Psoas muscle (tissue), 8 donors: ENCODE results near the gene AFF3. TPM values are rescaled to one million over a fixed set of nuclear protein-coding genes. Genes with fewer than 3 reads are reported as not detected.

Experiments
- ATAC-seq, 4 donors: fragments of 200-7000 bp; cut with Tn5 transposase; one replicate each; pipeline ENCODE4 v1.9.1; 2020; ENCODE audit warnings: moderate library complexity in 3 of 4, mild to moderate bottlenecking in 2 of 4
- DNase-seq, 2 donors: peaks; one replicate each; pipeline ENCODE4 v3.0.0-alpha.2; 2020
- H3K27ac ChIP-seq: fragments of 200-600 bp; one replicate; pipeline ENCODE4 v1.8.0; 2022
- H3K27me3 ChIP-seq, 3 donors: fragments of 200-600 bp in 1 of 3; one replicate each; pipeline versions ENCODE4 v1.6.1 to v1.8.0; 2013 to 2022; ENCODE audit warnings: low read length in 2 of 3, mild to moderate bottlenecking in 2 of 3, moderate library complexity in 1 of 3; ENCODE audit not compliant: insufficient read depth in 3 of 3
- H3K36me3 ChIP-seq, 2 donors: fragments of 200-600 bp in 1 of 2; one replicate each; pipeline versions ENCODE4 v1.6.1 to v1.8.0; 2013 to 2022; ENCODE audit warnings: low read depth in 1 of 2, mild to moderate bottlenecking in 1 of 2, moderate library complexity in 1 of 2; ENCODE audit not compliant: insufficient read depth in 1 of 2
- H3K4me1 ChIP-seq: fragments of 200-600 bp; one replicate; pipeline ENCODE4 v1.8.0; 2022
- H3K4me3 ChIP-seq: fragments of 200-600 bp; one replicate; pipeline ENCODE4 v1.8.0; 2022; ENCODE audit warnings: mild to moderate bottlenecking
- H3K9me3 ChIP-seq: fragments of 200-600 bp; one replicate; pipeline ENCODE4 v1.8.0; 2022
- WGBS, 3 donors: extraction: QIAGEN DNeasy Blood & Tissue Kit; methylation state at CpG; one replicate each; pipeline versions ENCODE4 v1.1.6 to v1.1.7; 2013; 5-methylcytosine and 5-hydroxymethylcytosine counted together
- intact Hi-C, 2 donors: fragments of 100-400 bp; cut with DNase I; formaldehyde crosslinking; loops; one replicate each; pipeline versions ENCODE4 v1.11.0 to v1.14.2; 2022
- polyA plus RNA-seq, 3 donors: library from polyadenylated mRNA; stranded (reverse); fragments of 200-250 nt; gene quantifications; one replicate each; pipeline ENCODE4 v1.2.3, GENCODE V29; 2013
- total RNA-seq, 4 donors: library from RNA; stranded (reverse); fragmentation: NEBNext Ultra II Directional in 2 of 4; extraction: Animal tissue kit (Norgen Biotek cat#: 25700) in 2 of 4; gene quantifications; one replicate each; pipeline versions ENCODE4 v1.2.1 to v1.2.4, GENCODE V29; 2021 to 2023
- TF ChIP-seq, protein P1 (sequence below): fragments of 200-600 bp; IDR thresholded peaks from one replicate; pipeline ENCODE4 v1.8.0; 2022; ENCODE audit warnings: antibody characterized with exemption
- donor health status: healthy with polysubstance abuse.
- donor health status: DM: no; HTN: no; CAD: no; lungs with moderate emphysema.
- donor health status: Bipolar disorder and iron deficiency.
- donor health status: healthy.
- donor health status: DM: yes; HTN: yes; CAD: no.
- donor health status: DM: no; HTN: no; CAD: no.
- donor health status: DM: no; HTN: no; CAD: no.
- donor health status: DM: yes; HTN: yes; CAD: no.

The AFF3 gene
- total and polyA plus RNA-seq, 7 donors, result 0.08 to 2.9 (median 0.44) TPM

DNA sequence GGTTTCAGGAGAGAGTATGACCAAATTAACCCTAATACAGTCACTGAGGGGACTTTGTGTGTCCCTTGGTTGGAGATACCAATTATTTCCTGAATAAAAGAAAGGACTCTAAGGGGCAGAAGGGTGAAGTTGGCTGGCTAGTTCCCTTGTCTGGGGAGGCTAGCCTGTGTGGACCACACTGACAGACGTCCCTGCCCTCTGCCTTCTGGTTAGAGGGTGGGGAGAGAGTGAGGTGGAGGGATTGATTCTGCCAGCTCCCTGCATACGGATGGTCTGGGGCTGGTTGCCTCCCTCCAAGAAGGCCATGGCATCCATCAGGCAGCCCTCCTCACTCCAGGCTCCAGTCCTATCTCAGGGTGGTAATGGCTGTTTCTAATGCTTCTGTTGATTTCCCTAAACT, 37.4 kb upstream of the AFF3 start:
- intact Hi-C loops, result loop anchor here in 1 of 2 donors (5.0 kb wide), 1 partner anchor 57 kb away; no protein-coding TSS in a partner anchor
- Histone ChIP-seq H3K4me1 (no peaks in the 10 kb centered on the region), H3K27me3 (no peaks in the 10 kb centered on the region), H3K4me3 (no peak overlapping the region), H3K27ac (no peak overlapping the region), H3K36me3 (no peaks in the 10 kb centered on the region), H3K9me3 (no peaks in the 10 kb centered on the region)
- DNase-seq, result no peak
- TF ChIP-seq, protein P1, sequence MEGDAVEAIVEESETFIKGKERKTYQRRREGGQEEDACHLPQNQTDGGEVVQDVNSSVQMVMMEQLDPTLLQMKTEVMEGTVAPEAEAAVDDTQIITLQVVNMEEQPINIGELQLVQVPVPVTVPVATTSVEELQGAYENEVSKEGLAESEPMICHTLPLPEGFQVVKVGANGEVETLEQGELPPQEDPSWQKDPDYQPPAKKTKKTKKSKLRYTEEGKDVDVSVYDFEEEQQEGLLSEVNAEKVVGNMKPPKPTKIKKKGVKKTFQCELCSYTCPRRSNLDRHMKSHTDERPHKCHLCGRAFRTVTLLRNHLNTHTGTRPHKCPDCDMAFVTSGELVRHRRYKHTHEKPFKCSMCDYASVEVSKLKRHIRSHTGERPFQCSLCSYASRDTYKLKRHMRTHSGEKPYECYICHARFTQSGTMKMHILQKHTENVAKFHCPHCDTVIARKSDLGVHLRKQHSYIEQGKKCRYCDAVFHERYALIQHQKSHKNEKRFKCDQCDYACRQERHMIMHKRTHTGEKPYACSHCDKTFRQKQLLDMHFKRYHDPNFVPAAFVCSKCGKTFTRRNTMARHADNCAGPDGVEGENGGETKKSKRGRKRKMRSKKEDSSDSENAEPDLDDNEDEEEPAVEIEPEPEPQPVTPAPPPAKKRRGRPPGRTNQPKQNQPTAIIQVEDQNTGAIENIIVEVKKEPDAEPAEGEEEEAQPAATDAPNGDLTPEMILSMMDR, result no peak
- no peak for ATAC-seq
- 70 to 77% (median 74%) methylated on average over 2 of the region's 2 CpGs for WGBS, 3 donors

GRCh38 chr2:100178864-100179263, 36.5 kb upstream of the AFF3 start:
- Histone ChIP-seq H3K27ac (no peak overlapping the region), H3K27me3 (no peaks in the 10 kb centered on the region), H3K4me3 (no peak overlapping the region), H3K36me3 (no peaks in the 10 kb centered on the region), H3K4me1 (no peaks in the 10 kb centered on the region), H3K9me3 (no peaks in the 10 kb centered on the region)
- 84 to 86% (median 85%) methylated on average over 3 of the region's 3 CpGs for WGBS, 3 donors
- no peak for DNase-seq
- TF ChIP-seq, protein P1, result no peak
- no peak for ATAC-seq
- intact Hi-C loops, result no loop called here

DNA sequence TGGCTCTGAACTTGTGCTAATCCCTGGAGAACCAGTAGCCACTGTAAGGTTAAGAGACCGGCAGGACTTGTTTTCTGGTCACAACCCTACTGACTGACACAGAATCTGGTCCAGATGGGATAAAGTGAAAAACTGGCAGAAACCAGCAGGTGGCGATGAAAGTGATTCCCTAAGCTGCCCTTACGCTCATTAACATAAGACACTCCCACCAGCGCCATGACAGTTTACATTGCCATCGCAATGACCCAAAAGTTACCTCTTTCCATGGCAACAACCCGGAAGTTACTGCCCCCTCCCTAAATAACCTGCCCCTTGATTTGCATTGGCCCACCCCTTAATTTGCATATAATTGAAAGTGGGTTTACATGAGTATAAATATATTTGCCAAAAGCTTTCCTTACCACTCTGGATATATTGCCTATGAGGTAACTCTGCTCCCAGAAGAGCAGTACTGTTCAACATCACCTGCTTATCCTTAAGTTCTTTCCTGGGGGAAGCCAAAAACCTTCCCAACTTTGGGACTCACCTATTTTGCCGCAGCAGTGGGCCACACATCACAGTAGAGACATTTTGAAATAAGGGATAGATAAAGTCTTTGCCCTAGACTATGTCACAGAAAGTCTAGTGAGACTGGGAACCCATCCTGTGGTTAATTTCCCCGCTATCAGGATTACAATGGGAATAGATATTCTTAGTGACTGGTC, 35.8 kb upstream of the AFF3 start:
- ATAC-seq, result peak in 3 of 4 donors; percentile 10 to 54 (median 21)
- intact Hi-C loops, result no loop called here
- no peak for DNase-seq

DNA sequence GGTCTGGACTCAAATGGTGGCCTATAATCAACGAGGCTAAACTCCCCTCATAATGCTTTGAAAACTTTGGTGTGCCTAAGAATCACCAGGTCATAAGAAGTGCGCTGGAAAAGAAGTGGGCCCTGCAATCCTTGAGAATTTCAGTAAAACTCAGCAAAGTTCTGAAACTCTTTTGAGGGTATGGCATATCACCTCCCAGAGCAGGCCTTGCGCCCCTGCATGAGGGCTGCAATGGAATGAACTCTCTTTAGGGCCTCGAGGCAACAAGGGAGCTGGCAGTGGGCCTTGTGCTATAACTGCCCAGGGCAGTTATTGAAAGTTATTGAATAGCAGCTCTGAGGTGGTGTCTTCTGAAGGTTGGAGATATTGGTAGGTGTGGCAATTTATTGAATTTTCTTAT, 34.5 kb upstream of the AFF3 start:
- TF ChIP-seq, protein P1, result no peak
- DNase-seq (no peak), ATAC-seq (no peak)
- Histone ChIP-seq H3K27ac (no peak overlapping the region), H3K27me3 (no peaks in the 10 kb centered on the region), H3K4me3 (no peak overlapping the region), H3K36me3 (no peaks in the 10 kb centered on the region), H3K4me1 (no peaks in the 10 kb centered on the region), H3K9me3 (no peaks in the 10 kb centered on the region)
- 87 to 92% (median 89%) methylated on average over 4 of the region's 4 CpGs for WGBS, 3 donors
- intact Hi-C loops, result no loop called here

More for the DNA sequence above, 35.8 kb upstream of the AFF3 start:
- Histone ChIP-seq H3K36me3 (no peaks in the 10 kb centered on the region), H3K9me3 (no peaks in the 10 kb centered on the region), H3K4me3 (no peak overlapping the region), H3K27ac (no peak overlapping the region), H3K4me1 (no peaks in the 10 kb centered on the region), H3K27me3 (no peaks in the 10 kb centered on the region)
- TF ChIP-seq, protein P1, result peak; percentile 20
- WGBS, 3 donors, result 57 to 70% (median 62%) methylated on average over 8 of the region's 8 CpGs

DNA sequence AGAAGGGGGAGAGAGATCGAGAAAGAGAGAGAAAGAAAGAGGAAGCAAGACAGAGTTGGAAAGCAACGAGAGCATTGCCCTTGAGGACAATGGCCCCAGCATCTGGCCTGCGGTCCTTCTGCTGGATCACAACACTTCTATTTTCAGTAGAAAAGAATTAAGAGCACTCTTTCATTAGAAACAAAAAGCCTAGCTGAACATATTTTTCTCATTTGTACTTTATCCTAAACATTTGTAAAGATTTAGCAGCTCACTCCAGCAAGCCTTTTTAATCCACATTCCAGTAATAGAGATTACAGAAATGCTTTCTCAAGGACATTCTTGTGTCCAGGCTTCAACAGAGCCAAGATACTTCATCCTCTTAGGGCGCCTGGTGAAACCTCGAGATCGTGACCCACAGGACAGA, 31.6 kb upstream of the AFF3 start:
- H3K27ac ChIP-seq, result no peak overlapping the region
- 64 to 74% (median 66%) methylated on average over 6 of the region's 6 CpGs for WGBS, 3 donors
- intact Hi-C loops, result no loop called here
- TF ChIP-seq, protein P1, result no peak
- no peaks in the 10 kb centered on the region for H3K27me3 ChIP-seq
- no peak for DNase-seq
- H3K36me3 ChIP-seq, result no peaks in the 10 kb centered on the region
- no peaks in the 10 kb centered on the region for H3K9me3 ChIP-seq
- ATAC-seq, result no peak
- no peaks in the 10 kb centered on the region for H3K4me1 ChIP-seq
- no peak overlapping the region for H3K4me3 ChIP-seq
